ENCODE data around the gene ETFDH. TPM values are rescaled to one million over a fixed set of nuclear protein-coding genes. Genes with fewer than 3 reads are reported as not detected.

The ETFDH gene
- total RNA-seq, 1 experiment from 2014 or later, result 12.4 TPM

DNA sequence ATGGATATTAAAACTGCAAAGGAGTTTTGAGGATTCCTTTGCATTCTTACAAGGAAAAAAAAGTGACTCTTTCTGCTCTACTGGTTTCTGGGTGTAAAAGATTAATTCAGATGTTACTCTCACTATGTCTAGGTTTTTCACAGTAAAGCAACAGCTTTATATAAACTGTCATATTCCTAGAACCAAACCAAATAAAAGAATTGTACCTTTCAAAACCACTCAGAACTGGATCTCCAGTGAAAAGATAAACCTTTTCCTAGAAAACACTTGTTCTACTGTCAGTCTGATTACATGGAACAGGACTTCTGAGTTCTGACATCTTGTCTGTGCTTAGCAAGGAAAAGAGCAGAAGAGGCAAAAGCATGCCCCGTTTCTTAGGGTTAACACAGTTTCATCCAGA is 56.1 kb downstream of the ETFDH start (continued):
- TF ChIP-seq, protein P1, sequence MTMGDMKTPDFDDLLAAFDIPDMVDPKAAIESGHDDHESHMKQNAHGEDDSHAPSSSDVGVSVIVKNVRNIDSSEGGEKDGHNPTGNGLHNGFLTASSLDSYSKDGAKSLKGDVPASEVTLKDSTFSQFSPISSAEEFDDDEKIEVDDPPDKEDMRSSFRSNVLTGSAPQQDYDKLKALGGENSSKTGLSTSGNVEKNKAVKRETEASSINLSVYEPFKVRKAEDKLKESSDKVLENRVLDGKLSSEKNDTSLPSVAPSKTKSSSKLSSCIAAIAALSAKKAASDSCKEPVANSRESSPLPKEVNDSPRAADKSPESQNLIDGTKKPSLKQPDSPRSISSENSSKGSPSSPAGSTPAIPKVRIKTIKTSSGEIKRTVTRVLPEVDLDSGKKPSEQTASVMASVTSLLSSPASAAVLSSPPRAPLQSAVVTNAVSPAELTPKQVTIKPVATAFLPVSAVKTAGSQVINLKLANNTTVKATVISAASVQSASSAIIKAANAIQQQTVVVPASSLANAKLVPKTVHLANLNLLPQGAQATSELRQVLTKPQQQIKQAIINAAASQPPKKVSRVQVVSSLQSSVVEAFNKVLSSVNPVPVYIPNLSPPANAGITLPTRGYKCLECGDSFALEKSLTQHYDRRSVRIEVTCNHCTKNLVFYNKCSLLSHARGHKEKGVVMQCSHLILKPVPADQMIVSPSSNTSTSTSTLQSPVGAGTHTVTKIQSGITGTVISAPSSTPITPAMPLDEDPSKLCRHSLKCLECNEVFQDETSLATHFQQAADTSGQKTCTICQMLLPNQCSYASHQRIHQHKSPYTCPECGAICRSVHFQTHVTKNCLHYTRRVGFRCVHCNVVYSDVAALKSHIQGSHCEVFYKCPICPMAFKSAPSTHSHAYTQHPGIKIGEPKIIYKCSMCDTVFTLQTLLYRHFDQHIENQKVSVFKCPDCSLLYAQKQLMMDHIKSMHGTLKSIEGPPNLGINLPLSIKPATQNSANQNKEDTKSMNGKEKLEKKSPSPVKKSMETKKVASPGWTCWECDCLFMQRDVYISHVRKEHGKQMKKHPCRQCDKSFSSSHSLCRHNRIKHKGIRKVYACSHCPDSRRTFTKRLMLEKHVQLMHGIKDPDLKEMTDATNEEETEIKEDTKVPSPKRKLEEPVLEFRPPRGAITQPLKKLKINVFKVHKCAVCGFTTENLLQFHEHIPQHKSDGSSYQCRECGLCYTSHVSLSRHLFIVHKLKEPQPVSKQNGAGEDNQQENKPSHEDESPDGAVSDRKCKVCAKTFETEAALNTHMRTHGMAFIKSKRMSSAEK (CRISPR knock-in tag; IDR thresholded peaks at IDR 0.05; ENCODE audit: borderline replicate concordance), result no peak
- TF ChIP-seq, protein P2, sequence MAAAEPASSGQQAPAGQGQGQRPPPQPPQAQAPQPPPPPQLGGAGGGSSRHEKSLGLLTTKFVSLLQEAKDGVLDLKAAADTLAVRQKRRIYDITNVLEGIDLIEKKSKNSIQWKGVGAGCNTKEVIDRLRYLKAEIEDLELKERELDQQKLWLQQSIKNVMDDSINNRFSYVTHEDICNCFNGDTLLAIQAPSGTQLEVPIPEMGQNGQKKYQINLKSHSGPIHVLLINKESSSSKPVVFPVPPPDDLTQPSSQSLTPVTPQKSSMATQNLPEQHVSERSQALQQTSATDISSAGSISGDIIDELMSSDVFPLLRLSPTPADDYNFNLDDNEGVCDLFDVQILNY (CRISPR knock-in tag; IDR thresholded peaks at IDR 0.05), result no peak
- TF ChIP-seq TCF7 (CRISPR knock-in tag; IDR thresholded peaks at IDR 0.05; ENCODE audit: low read depth) (no peak), TEAD4 (CRISPR knock-in tag; IDR thresholded peaks at IDR 0.05) (no peak), ATF6 (CRISPR knock-in tag; IDR thresholded peaks at IDR 0.05) (no peak), NR3C1 (CRISPR knock-in tag; conservative IDR thresholded peaks at IDR 0.05; ENCODE audit: low read depth) (no peak), JUN (CRISPR knock-in tag; IDR thresholded peaks at IDR 0.05) (no peak), CREB1 (CRISPR knock-in tag; IDR thresholded peaks at IDR 0.05) (no peak)

- POLR2A ChIA-PET, result no interaction called here
- peak; percentile 51 for DNase-seq (ENCODE audit: low spot score)
- CTCF ChIA-PET, result interaction anchor here (0.6 to 1.0 kb wide), 4 partner anchors 53 to 159 kb away, joined by 3 to 6 read pairs (median 3); no protein-coding TSS in a partner anchor
- Mint-ChIP-seq H3K9me3 (no peaks in the 10 kb centered on the region), H3K4me1 (peaks cover 2% of the 10 kb centered on the region; the same call in 1 of the 2 replicates), H3K27ac (no peak overlapping the region), H3K27me3 (ENCODE audit: low read depth) (peaks cover 7% of the 10 kb centered on the region), H3K4me3 (no peak overlapping the region), H3K36me3 (no peaks in the 10 kb centered on the region)
- TF ChIP-seq, protein P3, sequence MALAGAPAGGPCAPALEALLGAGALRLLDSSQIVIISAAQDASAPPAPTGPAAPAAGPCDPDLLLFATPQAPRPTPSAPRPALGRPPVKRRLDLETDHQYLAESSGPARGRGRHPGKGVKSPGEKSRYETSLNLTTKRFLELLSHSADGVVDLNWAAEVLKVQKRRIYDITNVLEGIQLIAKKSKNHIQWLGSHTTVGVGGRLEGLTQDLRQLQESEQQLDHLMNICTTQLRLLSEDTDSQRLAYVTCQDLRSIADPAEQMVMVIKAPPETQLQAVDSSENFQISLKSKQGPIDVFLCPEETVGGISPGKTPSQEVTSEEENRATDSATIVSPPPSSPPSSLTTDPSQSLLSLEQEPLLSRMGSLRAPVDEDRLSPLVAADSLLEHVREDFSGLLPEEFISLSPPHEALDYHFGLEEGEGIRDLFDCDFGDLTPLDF (CRISPR knock-in tag; IDR thresholded peaks at IDR 0.05), result no peak
- TF ChIP-seq MYBL2 (CRISPR knock-in tag; IDR thresholded peaks at IDR 0.05) (no peak), ZNF423 (CRISPR knock-in tag; IDR thresholded peaks at IDR 0.05) (no peak)
- TF ChIP-seq, protein P4, sequence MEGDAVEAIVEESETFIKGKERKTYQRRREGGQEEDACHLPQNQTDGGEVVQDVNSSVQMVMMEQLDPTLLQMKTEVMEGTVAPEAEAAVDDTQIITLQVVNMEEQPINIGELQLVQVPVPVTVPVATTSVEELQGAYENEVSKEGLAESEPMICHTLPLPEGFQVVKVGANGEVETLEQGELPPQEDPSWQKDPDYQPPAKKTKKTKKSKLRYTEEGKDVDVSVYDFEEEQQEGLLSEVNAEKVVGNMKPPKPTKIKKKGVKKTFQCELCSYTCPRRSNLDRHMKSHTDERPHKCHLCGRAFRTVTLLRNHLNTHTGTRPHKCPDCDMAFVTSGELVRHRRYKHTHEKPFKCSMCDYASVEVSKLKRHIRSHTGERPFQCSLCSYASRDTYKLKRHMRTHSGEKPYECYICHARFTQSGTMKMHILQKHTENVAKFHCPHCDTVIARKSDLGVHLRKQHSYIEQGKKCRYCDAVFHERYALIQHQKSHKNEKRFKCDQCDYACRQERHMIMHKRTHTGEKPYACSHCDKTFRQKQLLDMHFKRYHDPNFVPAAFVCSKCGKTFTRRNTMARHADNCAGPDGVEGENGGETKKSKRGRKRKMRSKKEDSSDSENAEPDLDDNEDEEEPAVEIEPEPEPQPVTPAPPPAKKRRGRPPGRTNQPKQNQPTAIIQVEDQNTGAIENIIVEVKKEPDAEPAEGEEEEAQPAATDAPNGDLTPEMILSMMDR (IDR thresholded peaks at IDR 0.05), result 0 out of 2 replicates have a peak, but pooled peaks have one; percentile 33
- peak; percentile 95 for ATAC-seq
These were observed 57.8 kb downstream of the ETFDH start for GRCh38 chr4:158729716-158730559.

Data from WTC11 (cell line).